Activated CD4-positive, alpha-beta T cell treated with anti-CD3 and anti-CD28 coated beads, Interleukin-2, amount 50 U/mL, for 16 hours (primary cell): ENCODE measurements around the gene ELF1.

Source experiments
- DNase-seq: peaks from one replicate; pipeline ENCODE4 v3.0.0-alpha.2; 2020

The ELF1 gene

GRCh38 chr13:41005704-41006103, 13.4 kb downstream of the ELF1 start:
- DNase-seq: no peak

GRCh38 chr13:41004875-41005693, 14.0 kb downstream of the ELF1 start:
- peak; percentile 83 for DNase-seq

DNA sequence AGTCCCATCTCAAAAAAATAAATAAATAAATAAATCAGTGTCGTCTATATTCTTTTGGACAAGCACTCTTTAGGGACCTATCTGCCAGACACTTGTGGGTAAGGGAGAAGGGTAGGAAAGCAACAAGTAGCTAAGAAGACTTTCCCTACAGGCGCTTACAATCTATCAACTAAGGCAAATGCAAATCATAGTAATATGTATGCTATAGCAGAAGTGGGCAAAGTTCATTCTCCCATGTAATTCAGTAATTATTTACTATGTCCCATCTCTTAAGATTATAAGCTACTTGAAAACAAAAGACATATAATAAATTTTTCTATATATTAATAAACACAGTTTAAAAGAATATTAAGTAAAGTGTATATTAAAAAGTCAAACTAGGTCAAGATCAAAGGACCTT, 16.5 kb downstream of the ELF1 start:
- DNase-seq: no peak

GRCh38 chr13:41001695-41002094, 17.4 kb downstream of the ELF1 start:
- no peak for DNase-seq

DNA sequence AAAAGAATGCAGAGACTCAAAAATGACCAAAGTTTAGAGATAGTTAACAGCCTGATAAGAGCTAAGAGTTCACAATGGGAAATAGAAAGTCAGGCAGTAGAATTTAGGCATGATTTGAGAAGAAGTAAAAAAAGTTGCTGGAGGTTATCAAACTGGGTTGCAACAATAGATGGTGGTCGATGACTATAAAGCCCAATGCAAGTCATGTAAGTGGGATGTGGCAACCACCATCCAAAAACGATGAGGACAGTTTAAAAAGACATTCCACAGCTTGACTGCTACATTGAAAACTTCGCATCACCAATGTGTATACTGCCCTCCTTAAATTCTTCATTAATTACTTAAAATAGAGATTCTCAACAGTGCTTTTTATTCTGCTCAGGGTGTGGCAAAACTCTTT, 19.7 kb downstream of the ELF1 start:
- no peak for DNase-seq

DNA sequence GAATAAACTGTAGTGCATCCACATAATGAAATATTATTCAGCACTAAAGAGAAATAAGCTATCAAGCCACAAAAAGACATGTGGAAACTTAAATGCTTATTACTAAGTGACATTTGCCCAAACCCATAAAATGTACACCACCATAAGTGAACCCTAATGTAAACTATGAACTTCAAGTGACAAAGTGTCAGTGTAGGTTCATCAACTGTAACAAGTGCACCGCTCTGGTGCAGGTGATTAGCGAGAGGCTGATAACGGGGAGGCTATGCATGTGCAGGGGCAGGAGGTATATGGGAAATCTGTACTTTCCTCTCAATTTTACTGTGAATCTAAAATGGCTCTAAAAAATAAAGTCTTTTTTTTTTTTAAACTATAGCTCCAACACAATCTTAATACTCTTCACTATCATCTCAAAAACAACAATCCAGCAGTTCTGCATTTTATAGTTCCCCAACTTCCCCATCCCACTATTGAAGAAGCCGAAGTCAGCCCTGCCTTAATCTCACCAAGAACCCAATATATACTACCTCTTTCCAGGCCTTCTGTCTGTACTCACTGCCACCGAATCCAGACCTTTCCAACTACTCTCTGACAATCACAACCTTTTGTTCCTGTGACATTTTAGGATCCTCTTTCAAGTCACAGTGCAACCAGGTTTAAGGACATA, 22.6 kb downstream of the ELF1 start:
- no peak for DNase-seq

GRCh38 chr13:40995997-40996396, 23.1 kb downstream of the ELF1 start:
- DNase-seq: no peak

DNA sequence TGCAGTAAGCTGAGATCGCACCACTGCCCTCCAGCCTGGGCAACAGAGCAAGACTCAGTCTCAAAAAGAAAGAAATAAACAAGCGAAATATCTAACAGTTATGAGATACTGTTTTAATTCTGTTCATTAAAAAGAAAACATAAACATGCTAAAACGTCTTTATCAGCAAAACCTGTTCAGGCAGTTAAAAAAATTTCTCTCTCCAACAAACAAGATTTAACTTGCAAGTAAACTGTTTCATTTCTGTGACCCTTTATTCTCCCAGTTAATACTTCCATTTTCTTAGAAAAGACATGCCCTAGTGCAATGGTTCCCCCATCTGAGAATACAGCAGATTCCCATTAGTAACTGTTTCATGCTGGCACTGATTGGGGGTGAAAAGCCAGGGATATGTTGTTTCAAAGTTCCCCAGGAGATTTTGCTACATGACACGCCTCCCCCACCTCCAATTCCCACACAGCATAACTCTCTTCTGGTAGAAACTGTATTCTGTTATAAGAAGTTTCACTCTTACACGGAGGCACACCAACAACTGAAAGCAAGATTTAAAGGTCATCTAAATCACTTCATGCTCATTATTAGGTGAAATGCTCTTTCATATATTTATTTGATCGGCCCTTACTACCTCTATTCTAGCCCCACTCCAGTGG, 24.4 kb downstream of the ELF1 start:
- no peak for DNase-seq

DNA sequence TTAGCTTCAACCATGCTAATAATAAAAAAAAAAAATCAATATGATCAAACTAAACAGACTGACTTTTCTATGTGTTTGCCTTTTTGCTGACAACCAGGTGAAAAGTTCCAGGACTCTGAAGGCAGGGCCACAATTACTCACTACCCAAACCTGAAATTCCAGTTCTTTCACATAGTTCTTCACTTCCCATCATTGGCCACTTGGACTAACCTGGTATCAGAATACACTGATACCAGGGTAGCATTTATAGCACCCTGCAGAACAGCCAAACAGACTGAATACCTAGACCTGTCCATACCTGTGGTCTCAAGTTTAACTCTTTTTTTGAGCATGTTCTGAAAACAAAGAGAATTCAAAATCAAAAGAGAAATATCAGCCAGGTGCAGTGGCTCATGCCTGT, 25.1 kb downstream of the ELF1 start:
- no peak for DNase-seq

GRCh38 chr13:40992678-40993518, 26.2 kb downstream of the ELF1 start:
- DNase-seq: no peak

GRCh38 chr13:40987606-40988280, 31.4 kb downstream of the ELF1 start:
- DNase-seq: no peak

DNA sequence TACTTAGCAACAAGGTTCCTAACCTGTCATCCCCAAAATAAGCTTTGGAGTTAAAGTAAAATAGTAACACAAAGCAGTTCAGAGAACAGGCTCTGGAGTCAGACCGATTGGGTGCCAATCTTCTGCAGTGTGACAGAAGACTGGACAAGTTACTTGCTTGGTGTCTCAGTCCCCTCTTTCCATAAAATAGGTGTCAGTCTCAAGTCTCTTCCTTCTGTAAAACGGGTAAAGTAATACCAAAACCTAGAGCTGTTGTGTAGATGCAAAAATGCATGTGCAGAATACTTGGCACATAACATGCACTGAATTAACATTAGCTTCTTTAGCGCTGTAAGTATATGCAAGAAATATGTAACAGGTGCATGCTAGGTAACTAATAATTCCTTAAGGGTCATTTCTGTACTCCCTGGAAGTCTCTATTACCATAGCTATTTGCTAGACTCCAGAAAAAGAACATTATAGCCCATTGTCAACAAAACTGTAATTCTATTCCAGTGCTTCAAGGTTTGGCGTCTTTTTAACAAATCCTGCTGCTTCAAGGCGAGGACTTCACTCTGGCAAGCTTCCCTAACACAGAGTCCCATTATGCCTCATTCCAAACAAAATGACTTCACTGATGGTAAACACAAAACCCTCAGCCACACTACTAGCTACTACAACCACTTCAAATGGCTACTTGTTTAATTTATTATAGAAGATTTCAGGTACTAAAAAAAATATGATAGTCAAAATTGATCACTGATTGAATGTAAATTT, 32.8 kb downstream of the ELF1 start:
- no peak for DNase-seq

GRCh38 chr13:40985381-40986100, 33.6 kb downstream of the ELF1 start:
- no peak for DNase-seq

- peak; percentile 53 for DNase-seq
These were observed 34.3 kb downstream of the ELF1 start for GRCh38 chr13:40984668-40985366.

DNA sequence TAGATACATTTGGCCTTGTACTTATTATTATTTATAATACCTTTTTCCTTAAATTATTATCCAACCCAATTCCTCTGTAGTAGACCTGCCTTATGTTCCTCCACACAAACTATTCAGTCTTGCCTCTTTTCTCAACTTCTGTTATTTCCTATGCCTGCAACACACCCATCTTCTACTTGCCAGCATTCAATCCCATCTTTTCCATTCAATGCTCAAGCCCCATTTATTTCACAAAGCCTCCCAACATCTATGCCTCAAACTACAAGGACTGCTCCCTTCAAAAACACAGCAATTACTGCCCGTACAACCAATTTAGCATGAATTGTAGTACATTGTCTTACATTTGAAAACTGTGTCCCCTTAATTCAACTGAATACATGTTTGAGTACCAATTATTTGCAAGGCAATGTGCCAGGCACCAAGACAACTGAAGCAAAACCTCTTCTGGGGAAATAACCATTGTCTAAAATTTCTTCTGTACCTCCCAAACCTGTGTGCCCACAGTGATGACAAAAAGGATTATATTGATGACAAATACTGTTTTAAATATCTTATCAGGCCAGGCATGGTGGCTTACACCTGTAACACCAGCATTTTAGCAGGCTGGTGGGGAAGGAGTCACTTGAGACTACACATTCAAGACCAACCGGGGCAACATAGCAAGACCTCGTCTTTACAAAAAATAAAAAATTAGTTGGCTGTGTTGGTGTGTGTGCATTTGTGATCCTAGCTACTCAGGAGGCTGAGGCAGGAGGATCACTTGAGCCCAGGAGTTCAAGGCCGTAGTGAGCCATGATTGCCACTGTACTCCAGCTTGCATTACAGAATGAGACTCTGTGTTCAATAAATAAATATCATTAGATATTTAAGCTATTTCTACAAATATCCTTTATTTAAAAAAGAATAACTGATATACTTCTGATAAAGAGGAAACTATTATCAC, 35.1 kb downstream of the ELF1 start:
- no peak for DNase-seq

DNA sequence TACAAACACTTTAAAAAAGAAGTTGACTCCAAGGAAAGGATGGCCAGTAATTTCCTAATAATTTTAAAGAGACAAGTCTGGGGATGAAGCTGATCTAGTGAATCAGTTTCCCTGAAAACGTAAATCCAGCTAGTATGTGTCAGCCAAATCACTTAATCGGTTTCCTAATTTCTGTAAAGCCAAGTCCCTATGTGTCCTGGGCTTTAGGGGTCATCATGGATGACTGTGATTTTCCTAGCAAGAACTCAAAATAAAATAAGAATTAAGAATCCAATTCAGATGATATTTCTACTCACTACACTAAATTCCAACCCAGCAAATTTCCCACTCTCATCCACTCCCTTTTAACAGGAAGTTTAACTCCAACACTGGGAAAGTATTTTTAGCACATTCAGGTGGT, 35.9 kb downstream of the ELF1 start:
- no peak for DNase-seq

DNA sequence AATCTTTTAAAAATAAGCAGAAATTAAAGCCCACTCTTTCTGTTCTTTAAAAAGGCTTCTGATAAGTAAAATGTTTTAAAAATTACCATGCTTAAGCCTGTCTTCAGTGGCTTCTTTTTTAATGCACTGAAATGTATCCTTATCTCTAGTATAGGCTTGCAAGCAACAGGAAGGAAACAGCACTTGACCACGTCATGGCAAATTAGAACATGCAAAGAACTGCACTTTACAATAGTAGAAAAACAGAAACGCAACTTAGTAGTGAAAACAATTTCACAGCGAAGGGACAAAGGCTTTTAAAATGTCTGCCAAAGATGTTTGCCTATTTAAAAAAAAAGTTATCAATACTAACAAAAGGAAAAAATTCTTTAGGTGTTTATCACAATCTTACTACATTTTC, 36.3 kb downstream of the ELF1 start:
- peak; percentile 85 for DNase-seq

GRCh38 chr13:40981949-40982348, 37.2 kb downstream of the ELF1 start:
- DNase-seq: no peak

DNA sequence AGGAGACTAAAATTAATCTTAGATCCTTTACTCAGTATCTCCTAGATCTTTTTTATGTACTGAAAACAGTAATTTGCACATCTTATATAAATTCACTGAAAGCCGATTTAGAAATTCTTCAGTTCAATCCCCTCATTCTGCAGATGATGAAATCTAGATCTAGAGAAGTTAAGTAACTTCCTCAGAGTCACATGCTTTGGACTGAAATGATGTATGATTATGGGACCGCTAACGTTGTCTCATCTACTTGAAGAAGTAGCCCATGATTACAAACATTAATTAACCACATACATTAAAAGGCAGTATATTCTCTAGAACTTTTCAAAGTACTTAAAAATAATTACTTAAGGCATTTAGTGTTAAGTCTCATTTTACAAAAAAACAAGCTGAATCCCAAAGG, 37.8 kb downstream of the ELF1 start:
- DNase-seq: peak; percentile 68
